Measurements from ENCODE around the gene TUBB2B.

GRCh38 chr6:3206339-3207015 is 21.0 kb downstream of the TUBB2B start:
- TF ChIP-seq POLR2A (IDR thresholded peaks at IDR 0.05; ENCODE audit: low read depth, low read length) (no peak), TAF1 (IDR thresholded peaks at IDR 0.05; ENCODE audit: low read depth, low read length) (no peak), POLR2AphosphoS5 (IDR thresholded peaks at IDR 0.05; ENCODE audit: low read depth, low read length) (no peak), PAX5 (IDR thresholded peaks at IDR 0.05; ENCODE audit: insufficient read depth, low read length, severe bottlenecking) (no peak), SPI1 (IDR thresholded peaks at IDR 0.05; ENCODE audit: low read depth, low read length) (no peak)
